MM.1S (cell line): Measurements from ENCODE around the gene SNX27.

Experiments used
- CTCF ChIP-seq: fragments of 300-600 bp; sonication (generic); IDR thresholded peaks from 2 replicates; pipeline ENCODE4 v1.5.1; 2016; ENCODE audit warnings: antibody characterized with exemption, low read length, mixed read lengths
- EZH2 ChIP-seq: fragments of 300-600 bp; sonication (generic); optimal IDR thresholded peaks from 2 replicates; pipeline ENCODE3; 2017; ENCODE audit warnings: low read depth, mild to moderate bottlenecking, antibody characterized with exemption, low read length, mixed read lengths
- EZH2phosphoT487 ChIP-seq: fragments of 300-600 bp; sonication (generic); IDR thresholded peaks from 2 replicates; pipeline ENCODE4 v1.6.1; 2018; ENCODE audit warnings: antibody characterized with exemption, low read length

- TF ChIP-seq CTCF (no peak), EZH2phosphoT487 (no peak), EZH2 (no peak)
Observed at GRCh38 chr1:151581921-151582320, 29.9 kb upstream of the SNX27 start.
